Fibroblast of lung (primary cell): ENCODE measurements around the gene JUNB.

Source experiments
- EZH2 ChIP-seq: IDR thresholded peaks from 2 replicates; pipeline ENCODE4 v1.5.1; 2012; ENCODE audit warnings: low read length, control low read depth, mild to moderate bottlenecking; ENCODE audit errors: missing control alignments
- TF ChIP-seq, protein P1 (sequence below), 2 donors: IDR thresholded peaks in 1 of 2; conservative IDR thresholded peaks in 1 of 2; 1 replicate in 1 of 2; 2 replicates in 1 of 2; pipeline ENCODE4 v1.5.1; 2011 to 2012; ENCODE audit warnings: low read length in 2 of 2, control low read depth in 1 of 2, inconsistent platforms in 1 of 2, low read depth in 1 of 2, mild to moderate bottlenecking in 1 of 2

DNA sequence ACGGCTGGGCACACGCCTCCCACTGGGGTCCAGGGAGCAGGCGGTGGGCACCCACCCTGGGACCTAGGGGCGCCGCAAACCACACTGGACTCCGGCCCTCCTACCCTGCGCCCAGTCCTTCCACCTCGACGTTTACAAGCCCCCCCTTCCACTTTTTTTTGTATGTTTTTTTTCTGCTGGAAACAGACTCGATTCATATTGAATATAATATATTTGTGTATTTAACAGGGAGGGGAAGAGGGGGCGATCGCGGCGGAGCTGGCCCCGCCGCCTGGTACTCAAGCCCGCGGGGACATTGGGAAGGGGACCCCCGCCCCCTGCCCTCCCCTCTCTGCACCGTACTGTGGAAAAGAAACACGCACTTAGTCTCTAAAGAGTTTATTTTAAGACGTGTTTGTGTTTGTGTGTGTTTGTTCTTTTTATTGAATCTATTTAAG is 1.6 kb downstream of the JUNB start:
- TF ChIP-seq, protein P1, sequence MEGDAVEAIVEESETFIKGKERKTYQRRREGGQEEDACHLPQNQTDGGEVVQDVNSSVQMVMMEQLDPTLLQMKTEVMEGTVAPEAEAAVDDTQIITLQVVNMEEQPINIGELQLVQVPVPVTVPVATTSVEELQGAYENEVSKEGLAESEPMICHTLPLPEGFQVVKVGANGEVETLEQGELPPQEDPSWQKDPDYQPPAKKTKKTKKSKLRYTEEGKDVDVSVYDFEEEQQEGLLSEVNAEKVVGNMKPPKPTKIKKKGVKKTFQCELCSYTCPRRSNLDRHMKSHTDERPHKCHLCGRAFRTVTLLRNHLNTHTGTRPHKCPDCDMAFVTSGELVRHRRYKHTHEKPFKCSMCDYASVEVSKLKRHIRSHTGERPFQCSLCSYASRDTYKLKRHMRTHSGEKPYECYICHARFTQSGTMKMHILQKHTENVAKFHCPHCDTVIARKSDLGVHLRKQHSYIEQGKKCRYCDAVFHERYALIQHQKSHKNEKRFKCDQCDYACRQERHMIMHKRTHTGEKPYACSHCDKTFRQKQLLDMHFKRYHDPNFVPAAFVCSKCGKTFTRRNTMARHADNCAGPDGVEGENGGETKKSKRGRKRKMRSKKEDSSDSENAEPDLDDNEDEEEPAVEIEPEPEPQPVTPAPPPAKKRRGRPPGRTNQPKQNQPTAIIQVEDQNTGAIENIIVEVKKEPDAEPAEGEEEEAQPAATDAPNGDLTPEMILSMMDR (conservative IDR thresholded peaks at IDR 0.05 in 1 of 2, IDR thresholded peaks at IDR 0.05 in 1 of 2; ENCODE audit: low read depth in 1 of 2, low read length in 2 of 2) = no peak
- TF ChIP-seq EZH2 = no peak
